Measurements from ENCODE around the gene CLDN7. TPM values are rescaled to one million over a fixed set of nuclear protein-coding genes. Genes with fewer than 3 reads are reported as not detected.
A peak's percentile ranks its signal among the peaks of the same experiment; 100 is the strongest.

CLDN7 gene
- total RNA-seq, 2 experiments from 2014 or later = 1.1 to 1.2 TPM

DNA sequence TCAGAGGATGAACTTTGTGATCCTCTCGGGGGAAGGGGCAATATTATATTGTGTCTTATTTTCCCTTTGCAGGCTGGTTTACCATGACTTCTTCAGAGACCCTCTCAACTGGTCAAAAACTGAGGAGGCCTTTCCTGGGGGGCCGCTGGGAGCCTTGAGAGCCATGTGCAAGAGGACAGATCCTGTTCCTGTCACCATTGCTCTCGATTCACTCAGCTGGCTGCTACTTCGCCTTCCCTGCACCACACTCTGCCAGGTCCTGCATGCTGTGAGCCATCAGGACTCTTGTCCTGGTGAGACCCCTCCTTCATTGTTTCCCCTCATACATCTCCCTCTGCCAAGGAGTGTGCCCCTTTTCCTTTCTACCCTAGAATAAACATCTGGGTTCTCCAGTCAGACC is 7.8 kb downstream of the CLDN7 start:
- DNase-seq (no peak), ATAC-seq (ENCODE audit: poor library complexity) (no peak)
- Mint-ChIP-seq H3K27ac (no peak overlapping the region), H3K4me1 (ENCODE audit: low read depth) (peaks cover 34% of the 10 kb centered on the region), H3K4me3 (peak overlapping the region; percentile 58), H3K36me3 (ENCODE audit: low read depth) (peaks cover 66% of the 10 kb centered on the region), H3K27me3 (no peaks in the 10 kb centered on the region), H3K9me3 (no peaks in the 10 kb centered on the region)
- no peaks in the 10 kb centered on the region for H3K9me3 ChIP-seq (ENCODE audit: control insufficient read depth in 1 of 2, insufficient read depth in 1 of 2, low read length in 2 of 2)
- ChIA-PET CTCF (interaction anchor here (0.6 kb wide), 1 partner anchor 35 kb away, joined by 3 read pairs; the partner anchor contains the start of genes ACADVL and DLG4), POLR2A (no interaction called here)
- TF ChIP-seq, protein P1, sequence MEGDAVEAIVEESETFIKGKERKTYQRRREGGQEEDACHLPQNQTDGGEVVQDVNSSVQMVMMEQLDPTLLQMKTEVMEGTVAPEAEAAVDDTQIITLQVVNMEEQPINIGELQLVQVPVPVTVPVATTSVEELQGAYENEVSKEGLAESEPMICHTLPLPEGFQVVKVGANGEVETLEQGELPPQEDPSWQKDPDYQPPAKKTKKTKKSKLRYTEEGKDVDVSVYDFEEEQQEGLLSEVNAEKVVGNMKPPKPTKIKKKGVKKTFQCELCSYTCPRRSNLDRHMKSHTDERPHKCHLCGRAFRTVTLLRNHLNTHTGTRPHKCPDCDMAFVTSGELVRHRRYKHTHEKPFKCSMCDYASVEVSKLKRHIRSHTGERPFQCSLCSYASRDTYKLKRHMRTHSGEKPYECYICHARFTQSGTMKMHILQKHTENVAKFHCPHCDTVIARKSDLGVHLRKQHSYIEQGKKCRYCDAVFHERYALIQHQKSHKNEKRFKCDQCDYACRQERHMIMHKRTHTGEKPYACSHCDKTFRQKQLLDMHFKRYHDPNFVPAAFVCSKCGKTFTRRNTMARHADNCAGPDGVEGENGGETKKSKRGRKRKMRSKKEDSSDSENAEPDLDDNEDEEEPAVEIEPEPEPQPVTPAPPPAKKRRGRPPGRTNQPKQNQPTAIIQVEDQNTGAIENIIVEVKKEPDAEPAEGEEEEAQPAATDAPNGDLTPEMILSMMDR (IDR thresholded peaks at IDR 0.05) = no peak
- peaks cover 25% of the 10 kb centered on the region for H3K4me1 ChIP-seq (ENCODE audit: insufficient read depth, low read length)
- intact Hi-C loops (cut with DNase I, micrococcal nuclease) = loop anchor here in 1 of 2 experiments (5.0 kb wide), 4 partner anchors 37 to 308 kb away; partner anchors contain the start of genes ACADVL, DLG4, EIF5A and FGF11
- H3K4me3 ChIP-seq (ENCODE audit: low read length) = no peak overlapping the region
- H3K36me3 ChIP-seq (ENCODE audit: insufficient read depth, low read length) = peaks cover 37% of the 10 kb centered on the region
- H3K27ac ChIP-seq (ENCODE audit: low read depth in 1 of 2, low read length in 2 of 2) = no peak overlapping the region
- no peaks in the 10 kb centered on the region for H3K27me3 ChIP-seq (ENCODE audit: control insufficient read depth in 1 of 2, insufficient read depth in 2 of 2, low read length in 2 of 2)

DNA sequence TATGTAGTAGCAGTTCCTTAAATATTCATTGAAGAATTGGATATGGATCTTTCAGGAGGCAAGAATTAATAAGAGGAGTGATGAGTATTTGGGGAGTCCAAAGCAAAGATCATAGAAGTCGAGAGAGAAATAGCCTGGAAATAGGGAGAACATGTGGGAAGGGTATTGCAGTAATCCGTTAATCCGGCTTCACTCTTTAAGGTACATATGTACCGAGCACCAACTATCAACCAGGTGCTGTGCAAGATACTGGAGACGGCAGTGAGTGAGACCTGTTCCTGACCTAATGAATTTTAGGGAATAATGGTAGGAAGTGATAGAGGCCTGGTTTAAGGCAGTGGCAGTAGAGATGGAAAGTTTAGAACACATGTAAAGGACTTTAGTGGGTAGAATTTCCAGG is 9.2 kb downstream of the CLDN7 start:
- Histone ChIP-seq H3K4me3 (ENCODE audit: low read length) (peak overlapping the region; percentile 71), H3K27me3 (ENCODE audit: control insufficient read depth in 1 of 2, insufficient read depth in 2 of 2, low read length in 2 of 2) (no peaks in the 10 kb centered on the region), H3K4me1 (ENCODE audit: insufficient read depth, low read length) (peaks cover 36% of the 10 kb centered on the region), H3K36me3 (ENCODE audit: insufficient read depth, low read length) (peaks cover 30% of the 10 kb centered on the region), H3K27ac (ENCODE audit: low read depth in 1 of 2, low read length in 2 of 2) (peak overlapping the region; percentile 99), H3K9me3 (ENCODE audit: control insufficient read depth in 1 of 2, insufficient read depth in 1 of 2, low read length in 2 of 2) (no peaks in the 10 kb centered on the region)
- peaks cover 55% of the 10 kb centered on the region for H3K36me3 Mint-ChIP-seq (ENCODE audit: low read depth)
- POLR2A ChIA-PET = interaction anchor here (0.6 kb wide), 1 partner anchor 1369 kb away, joined by 3 read pairs; no protein-coding TSS in a partner anchor
- TF ChIP-seq, protein P1 (IDR thresholded peaks at IDR 0.05) = no peak
- H3K27me3 Mint-ChIP-seq = no peaks in the 10 kb centered on the region
- no peaks in the 10 kb centered on the region for H3K9me3 Mint-ChIP-seq
- CTCF ChIA-PET = no interaction called here
- H3K27ac Mint-ChIP-seq = peak overlapping the region; percentile 100
- ATAC-seq (ENCODE audit: poor library complexity) (no peak), DNase-seq (no peak)
- intact Hi-C loops (cut with DNase I, micrococcal nuclease) = loop anchor here in 1 of 2 experiments (2.0 to 5.0 kb wide), 5 partner anchors 36 to 434 kb away; partner anchors contain the start of genes ACADVL, DLG4, EIF5A and FGF11
- H3K4me3 Mint-ChIP-seq = peak overlapping the region; percentile 91
- peaks cover 45% of the 10 kb centered on the region for H3K4me1 Mint-ChIP-seq (ENCODE audit: low read depth)

DNA sequence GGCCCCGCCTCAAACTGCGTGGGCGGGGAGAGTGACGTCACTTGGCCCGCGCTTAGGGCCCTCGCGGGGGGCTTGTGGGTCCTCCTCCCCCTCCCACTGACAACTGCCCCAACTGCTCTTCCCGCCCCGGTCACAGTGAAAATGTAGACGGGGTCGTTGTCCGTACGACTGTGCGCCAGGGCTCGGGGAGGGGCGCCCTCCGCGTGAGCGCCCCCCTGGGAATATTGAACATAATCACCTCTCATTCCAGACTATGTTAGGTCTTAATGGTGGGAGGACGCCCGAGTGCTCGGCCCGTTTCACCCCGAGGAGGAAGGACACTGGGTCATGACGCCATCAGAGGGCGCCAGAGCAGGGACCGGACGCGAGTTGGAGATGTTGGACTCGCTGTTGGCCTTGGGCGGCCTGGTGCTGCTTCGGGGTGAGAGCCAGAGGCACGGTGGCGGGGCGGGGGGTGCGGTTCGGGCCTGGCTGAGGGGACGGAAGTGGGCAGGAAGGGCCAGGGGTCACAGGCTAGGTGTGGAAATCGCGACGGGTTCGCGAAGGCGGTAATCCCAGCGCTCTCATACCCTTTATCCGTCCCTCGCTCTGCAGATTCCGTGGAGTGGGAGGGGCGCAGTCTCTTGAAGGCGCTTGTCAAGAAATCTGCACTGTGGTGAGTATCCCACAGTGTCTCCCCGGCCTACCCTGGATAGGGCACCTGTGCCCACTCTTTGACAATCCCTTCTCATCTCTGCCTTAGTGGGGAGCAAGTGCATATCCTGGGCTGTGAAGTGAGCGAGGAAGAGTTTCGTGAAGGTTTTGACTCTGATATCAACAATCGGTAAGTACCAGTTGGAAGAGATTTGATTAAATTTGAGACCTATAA is 9.9 kb downstream of the CLDN7 start, which contains the start of gene ELP5:
ELP5 (plus strand) TSS at position 40 of the 868 bp plus-strand sequence; CDS start at position 376, 336 bp downstream.
- CTCF ChIA-PET = interaction anchor here (1.4 to 1.7 kb wide), 3 partner anchors 10 to 38 kb away, joined by 3 to 4 read pairs (median 4); partner anchors contain the start of gene GABARAP
- H3K4me3 Mint-ChIP-seq = peak within 1 kb of the TSS; percentile 94

More for the DNA sequence above, 9.9 kb downstream of the CLDN7 start, which contains the start of gene ELP5:
- Mint-ChIP-seq H3K36me3 (ENCODE audit: low read depth) (peaks cover 54% of the 10 kb centered on the region), H3K27me3 (no peaks in the 10 kb centered on the region), H3K27ac (peak within 1 kb of the TSS; percentile 100), H3K4me1 (ENCODE audit: low read depth) (peaks cover 45% of the 10 kb centered on the region), H3K9me3 (no peaks in the 10 kb centered on the region)
- DNase-seq (peak; percentile 64 to 99 (median 80)), ATAC-seq (ENCODE audit: poor library complexity) (peak; percentile 39)
- Histone ChIP-seq H3K9me3 (ENCODE audit: control insufficient read depth in 1 of 2, insufficient read depth in 1 of 2, low read length in 2 of 2) (no peaks in the 10 kb centered on the region), H3K27ac (ENCODE audit: low read depth in 1 of 2, low read length in 2 of 2) (peak within 1 kb of the TSS; percentile 99), H3K4me1 (ENCODE audit: insufficient read depth, low read length) (peaks cover 36% of the 10 kb centered on the region), H3K36me3 (ENCODE audit: insufficient read depth, low read length) (peaks cover 25% of the 10 kb centered on the region), H3K4me3 (ENCODE audit: low read length) (peak within 1 kb of the TSS; percentile 71), H3K27me3 (ENCODE audit: control insufficient read depth in 1 of 2, insufficient read depth in 2 of 2, low read length in 2 of 2) (no peaks in the 10 kb centered on the region)
- TF ChIP-seq, protein P1 (IDR thresholded peaks at IDR 0.05) = peak; percentile 28
- intact Hi-C loops (cut with DNase I, micrococcal nuclease) = loop anchor here (1.0 to 5.0 kb wide), 8 partner anchors 10 to 434 kb away; partner anchors contain the start of genes EIF5A (in 2 of the 2), ACADVL (in 1 of the 2), DLG4 (in 1 of the 2) and FGF11 (in 1 of the 2)
- POLR2A ChIA-PET = interaction anchor here (0.6 to 3.4 kb wide), 6 partner anchors 12 to 332 kb away, joined by 3 to 54 read pairs (median 5); partner anchors contain the start of genes ACADVL, DLG4, DVL2 and GABARAP
